Cerebellar nuclear complex (tissue), 1 donor: ENCODE measurements around the gene CXCL1.
"Not testable (repeated sequence)": the region's sequence is repeated elsewhere in the genome, so short reads cannot be mapped to it uniquely, and the experiment has no call there.

Experiments used
- DNase-seq, 2 experiments: peaks; one replicate each; lab custom pipeline; 2025; lab: John Stamatoyannopoulos, UW

Gene CXCL1

GRCh38 chr4:73883306-73883705, 14.1 kb downstream of the CXCL1 start:
- DNase-seq: no peak

GRCh38 chr4:73885574-73886267, 16.5 kb downstream of the CXCL1 start:
- no peak for DNase-seq

DNA sequence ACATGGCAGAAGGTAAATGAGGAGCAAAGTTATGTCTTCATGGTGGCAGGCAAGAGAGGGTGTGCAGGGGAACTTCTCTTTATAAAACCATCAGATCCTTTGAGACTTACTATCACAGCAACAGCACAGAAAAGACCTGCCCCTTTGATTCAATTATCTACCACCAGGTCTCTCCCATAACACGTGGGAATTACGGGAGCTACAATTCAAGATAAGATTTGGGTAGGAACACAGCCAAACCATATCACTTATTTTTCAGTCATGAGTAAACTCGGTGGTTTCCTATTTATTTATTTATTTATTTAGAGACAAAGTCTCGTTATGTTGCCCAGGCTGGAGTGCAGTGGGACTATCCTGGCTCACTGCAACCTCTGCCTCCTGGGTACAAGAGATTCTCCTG, 22.1 kb downstream of the CXCL1 start:
- no peak for DNase-seq

DNA sequence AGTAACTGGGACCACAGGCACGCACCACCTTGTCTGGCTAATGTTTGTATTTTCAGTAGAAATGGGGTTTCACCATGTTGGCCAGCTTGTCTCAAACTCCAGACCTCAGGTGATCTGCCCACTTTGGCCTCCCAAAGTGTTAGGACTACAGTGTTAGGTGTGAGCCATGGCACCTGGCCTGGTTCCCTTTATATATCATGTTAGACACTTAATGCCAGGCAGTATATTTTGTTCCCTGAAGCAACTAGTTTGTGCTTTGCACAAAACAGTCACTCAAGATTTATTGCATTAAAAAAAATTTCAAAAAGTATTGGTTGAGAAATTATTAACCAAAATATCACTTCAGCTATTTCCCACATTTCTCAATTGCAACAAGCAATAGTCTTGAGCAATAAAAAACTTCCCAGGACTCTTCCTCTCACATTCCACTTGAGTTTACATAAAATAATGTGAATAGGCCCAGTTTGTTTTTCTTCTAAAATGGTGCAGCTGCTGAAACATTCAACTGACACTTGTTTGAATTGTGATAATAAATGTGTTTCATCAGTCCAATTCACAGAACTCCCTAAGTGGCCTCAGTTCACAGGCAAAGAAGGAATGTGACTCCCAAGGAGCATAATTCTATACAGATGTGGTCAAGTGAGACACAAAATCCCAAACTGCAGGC, 22.7 kb downstream of the CXCL1 start:
- no peak for DNase-seq

- DNase-seq: no peak
These were observed 23.8 kb downstream of the CXCL1 start for GRCh38 chr4:73892966-73893365.

GRCh38 chr4:73894001-73894400, 24.8 kb downstream of the CXCL1 start:
- no peak for DNase-seq

- DNase-seq: no peak
These were observed 26.3 kb downstream of the CXCL1 start for GRCh38 chr4:73895201-73896175.

DNA sequence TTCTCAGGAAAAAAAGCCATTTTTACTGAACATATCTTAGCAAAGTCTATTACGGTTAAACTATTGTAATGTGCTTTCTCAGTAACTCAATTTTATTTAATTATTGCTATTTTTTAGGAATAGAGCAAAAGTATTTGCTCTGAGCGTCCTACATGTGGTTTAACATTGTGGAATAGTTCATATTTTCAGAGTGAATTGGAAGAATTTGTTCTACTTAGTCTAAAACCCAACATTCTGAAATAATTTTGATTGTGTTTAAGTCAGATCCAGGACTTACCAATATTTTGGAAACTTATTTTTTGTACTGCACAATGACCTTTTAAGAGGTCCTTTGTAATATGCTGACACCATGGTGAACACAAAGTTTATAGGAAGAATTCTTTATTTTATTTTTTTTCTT, 27.2 kb downstream of the CXCL1 start:
- no peak for DNase-seq

DNA sequence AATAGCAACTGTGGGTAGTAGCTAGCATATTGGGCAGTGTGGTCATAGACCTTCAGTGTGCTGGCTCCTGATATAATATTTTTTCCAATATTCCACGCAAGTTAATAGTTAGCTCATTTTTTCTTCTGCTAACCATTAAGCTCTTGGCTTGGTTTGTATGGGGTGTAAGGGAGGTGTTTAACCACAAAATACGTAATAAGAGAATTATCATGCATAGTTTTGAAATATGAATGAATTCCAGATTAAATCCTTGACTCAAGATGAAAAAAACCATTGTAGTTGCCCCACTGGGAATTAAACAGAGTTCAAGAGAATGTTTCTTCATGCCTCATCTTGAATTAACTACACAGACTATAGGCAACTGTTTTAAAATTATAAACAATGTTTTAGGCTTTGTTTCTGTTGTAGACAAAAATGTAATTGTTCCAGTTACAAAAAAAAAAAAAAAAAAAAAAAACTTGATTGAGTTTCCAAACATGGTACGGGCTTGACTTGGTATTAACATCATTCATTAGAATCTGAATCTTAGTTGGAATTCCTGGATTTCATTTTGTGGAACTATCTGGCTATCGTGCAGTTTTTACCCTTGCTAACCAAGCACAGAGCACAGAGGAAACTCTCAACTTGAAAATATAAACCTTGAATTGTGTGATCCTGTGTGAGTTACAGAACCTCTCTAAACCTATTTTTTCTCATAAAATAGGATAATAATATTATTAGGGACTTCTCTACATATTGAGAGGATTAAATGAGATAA, 28.4 kb downstream of the CXCL1 start:
- DNase-seq: no peak

GRCh38 chr4:73899338-73899737, 30.1 kb downstream of the CXCL1 start:
- not testable (repeated sequence) for DNase-seq

DNA sequence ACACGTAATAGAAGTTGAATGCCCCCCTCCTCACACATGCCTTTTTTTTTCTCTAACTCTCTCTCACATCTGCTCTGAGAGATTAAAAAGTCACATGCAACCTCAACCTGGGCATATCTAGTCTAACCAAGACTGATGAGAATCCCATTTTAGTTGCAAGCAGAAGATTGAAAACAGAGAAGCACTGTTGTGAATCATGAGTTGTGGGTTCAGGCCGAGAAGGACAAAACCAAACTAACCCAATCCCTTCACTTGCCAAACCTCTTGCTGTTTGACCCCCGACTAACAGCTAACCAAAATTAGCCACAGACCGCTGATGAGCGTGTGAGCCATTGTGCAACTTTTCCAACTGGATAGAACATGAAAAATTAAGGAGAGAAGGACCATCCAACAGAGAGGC, 31.8 kb downstream of the CXCL1 start:
- DNase-seq: no peak

GRCh38 chr4:73902038-73902637, 32.9 kb downstream of the CXCL1 start:
- DNase-seq: no peak

DNA sequence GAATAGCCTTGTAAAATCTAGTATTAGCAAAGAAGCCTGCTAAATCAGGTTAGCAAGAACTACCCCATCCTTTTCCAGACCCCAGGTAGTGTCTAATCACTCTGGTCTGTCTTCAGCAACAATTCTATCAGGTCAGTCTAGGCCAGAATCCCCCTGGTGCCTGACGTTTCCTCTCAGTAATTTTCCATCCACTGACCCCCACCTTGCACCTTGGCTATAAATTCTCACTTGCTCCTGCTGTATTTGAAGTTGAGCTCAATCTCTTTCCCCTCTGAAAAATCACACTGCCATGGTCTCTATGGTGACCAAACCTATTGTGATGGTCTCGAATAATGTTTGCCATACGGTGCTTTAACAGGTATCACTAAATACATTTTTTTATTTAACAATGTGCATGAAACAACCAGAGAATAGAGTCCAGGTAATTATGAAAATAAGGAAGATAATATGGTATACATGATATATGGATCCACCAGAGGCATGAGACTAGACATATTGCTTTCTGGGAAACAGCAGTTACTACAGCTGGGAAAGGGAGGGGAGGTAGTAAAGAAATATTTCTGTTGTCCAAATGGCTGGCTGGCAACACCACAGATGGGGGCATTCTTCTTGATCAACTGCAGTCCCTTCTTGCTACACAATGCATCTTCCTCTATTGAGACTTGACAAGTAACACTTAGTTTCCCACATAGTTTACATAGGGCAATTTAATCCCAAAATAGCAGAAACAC, 33.8 kb downstream of the CXCL1 start:
- DNase-seq: no peak

- no peak for DNase-seq
These were observed 35.3 kb downstream of the CXCL1 start for GRCh38 chr4:73904491-73904890.

DNA sequence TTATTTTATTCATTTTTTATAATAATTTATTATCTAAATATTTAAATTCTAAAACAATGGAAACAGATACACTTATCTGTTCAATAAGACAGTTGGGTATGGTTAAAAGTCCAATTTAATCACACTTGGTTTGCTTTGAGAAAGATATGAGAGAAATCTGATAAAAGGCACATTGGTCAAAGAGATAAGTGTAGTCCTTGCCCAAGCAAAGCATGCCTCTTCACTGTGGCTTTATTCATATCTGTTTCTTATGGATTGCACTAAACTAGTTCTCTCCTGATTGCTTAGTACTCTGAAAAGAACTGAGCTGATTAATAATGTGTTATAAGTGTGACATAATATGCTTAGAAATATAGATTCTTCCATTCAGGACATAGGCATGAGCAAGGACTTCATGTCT, 39.8 kb downstream of the CXCL1 start:
- no peak for DNase-seq

DNA sequence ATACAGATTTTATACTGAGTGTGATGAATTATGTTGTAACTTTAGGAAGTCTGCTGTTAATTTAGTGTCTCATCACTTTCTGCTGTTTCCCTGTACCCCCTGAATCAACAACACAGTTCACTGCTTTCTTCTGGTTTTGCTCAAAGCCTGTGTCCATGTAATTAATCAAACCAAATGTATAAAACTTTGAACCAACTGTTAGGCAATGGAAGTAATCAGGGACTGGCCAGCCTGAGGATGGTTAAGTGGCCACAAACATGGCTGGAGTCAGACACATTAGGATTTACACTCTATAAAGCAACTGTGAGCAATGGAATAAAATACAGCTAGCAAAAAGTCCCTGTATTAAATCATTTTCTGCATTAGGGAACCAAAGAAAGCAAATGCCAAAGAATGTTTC, 42.6 kb downstream of the CXCL1 start:
- no peak for DNase-seq

DNA sequence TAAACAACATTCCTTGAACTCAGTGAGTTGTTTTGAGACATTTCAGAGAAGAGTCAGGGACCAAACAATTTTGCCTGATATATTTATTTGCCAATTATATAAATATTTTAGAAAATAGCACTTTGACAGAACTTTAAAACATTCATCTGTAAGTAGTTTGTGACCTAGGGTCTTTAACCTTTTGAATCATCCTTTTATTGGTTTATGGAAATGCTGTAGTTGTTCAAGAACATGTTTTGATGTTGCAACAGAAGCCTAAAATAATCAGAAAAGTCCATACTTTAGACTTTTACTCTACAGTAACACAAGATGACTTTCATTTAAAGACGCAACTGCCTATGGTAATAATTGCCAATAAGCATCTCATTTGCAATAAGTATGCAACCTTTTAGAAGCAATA, 43.0 kb downstream of the CXCL1 start:
- DNase-seq: no peak

DNA sequence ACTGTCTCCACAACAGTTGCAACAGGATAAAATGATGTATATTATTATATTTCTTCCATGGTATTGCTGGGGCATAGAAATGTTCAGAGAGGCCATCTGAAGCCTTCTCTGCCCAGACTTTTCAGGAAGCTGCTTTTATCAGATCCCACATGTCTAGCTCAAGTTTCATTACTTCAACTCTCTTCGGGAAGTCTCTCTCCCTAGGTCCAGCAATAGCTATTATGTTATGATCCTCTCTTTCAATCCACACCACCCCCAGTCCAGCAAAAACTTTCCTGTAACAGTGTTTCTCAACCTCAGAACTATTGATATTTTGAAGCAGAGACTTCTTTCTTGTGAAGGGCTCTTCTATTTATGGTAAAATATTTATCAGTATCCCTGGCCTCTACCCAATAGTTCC, 44.9 kb downstream of the CXCL1 start:
- no peak for DNase-seq

DNA sequence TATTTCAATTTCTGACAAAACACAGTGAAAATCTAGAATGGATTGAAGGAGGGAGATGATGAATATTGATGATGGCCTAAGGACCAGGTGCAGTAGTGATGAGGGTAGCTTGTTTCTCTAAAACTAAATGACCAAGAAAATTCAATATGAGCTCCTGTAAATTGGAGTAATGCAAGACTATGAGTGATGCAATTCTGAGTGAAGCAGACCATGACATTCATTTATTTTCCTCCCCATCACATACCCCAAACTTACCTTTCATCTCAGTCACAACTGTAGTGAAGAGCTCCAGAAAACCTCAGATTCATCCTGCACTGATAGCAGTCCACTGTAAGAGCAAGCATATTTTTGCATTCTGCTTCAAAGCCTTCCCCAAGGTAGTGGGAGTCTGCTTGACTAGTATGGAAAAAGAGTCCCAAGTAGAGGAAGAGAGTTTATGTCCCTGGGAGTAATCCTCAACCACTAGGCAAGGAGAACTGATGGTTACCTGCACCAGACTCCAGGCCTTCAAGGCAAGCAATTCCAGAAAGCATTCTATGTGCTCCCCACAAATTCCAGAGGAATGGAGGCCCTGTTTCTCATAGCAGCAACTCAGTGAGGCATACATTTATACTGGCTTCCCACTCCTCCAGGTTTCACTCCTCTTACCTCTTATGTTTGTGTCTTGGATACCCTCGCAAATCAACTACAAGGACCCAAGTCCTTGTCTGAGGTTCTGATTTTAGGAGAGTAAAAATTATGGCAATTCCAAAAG, 47.2 kb downstream of the CXCL1 start:
- no peak for DNase-seq

- DNase-seq: no peak
These were observed 47.9 kb downstream of the CXCL1 start for GRCh38 chr4:73917081-73917501.
